Measurements from ENCODE around the gene PPP1R27.

GRCh38 chr17:81810476-81810875 is 24.4 kb downstream of the PPP1R27 start:
- TF ChIP-seq EZH2 (IDR thresholded peaks at IDR 0.05; ENCODE audit: insufficient read depth, low read length) = no peak
- TF ChIP-seq, protein P1, sequence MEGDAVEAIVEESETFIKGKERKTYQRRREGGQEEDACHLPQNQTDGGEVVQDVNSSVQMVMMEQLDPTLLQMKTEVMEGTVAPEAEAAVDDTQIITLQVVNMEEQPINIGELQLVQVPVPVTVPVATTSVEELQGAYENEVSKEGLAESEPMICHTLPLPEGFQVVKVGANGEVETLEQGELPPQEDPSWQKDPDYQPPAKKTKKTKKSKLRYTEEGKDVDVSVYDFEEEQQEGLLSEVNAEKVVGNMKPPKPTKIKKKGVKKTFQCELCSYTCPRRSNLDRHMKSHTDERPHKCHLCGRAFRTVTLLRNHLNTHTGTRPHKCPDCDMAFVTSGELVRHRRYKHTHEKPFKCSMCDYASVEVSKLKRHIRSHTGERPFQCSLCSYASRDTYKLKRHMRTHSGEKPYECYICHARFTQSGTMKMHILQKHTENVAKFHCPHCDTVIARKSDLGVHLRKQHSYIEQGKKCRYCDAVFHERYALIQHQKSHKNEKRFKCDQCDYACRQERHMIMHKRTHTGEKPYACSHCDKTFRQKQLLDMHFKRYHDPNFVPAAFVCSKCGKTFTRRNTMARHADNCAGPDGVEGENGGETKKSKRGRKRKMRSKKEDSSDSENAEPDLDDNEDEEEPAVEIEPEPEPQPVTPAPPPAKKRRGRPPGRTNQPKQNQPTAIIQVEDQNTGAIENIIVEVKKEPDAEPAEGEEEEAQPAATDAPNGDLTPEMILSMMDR (IDR thresholded peaks at IDR 0.05; ENCODE audit: insufficient read depth, low read depth, low read length) = no peak
